Regular cardiac myocyte (primary cell): ENCODE data around the gene MCFD2. TPM values are rescaled to one million over a fixed set of nuclear protein-coding genes. Genes with fewer than 3 reads are reported as not detected.

Source experiments
- total RNA-seq: library from RNA; depleted of rRNA; stranded (reverse); fragments of >200 nt; gene quantifications from 2 replicates; pipeline ENCODE4 v1.2.3, GENCODE V29; 2014

Gene MCFD2
- total RNA-seq: 370 and 394 TPM in 2 replicates

GRCh38 chr2:46915281-46915810 lies at the start of gene MCFD2:
Gene MCFD2 (minus strand): TSS chr2:46915806. CDS start chr2:46909171, 6,635 bp downstream.

Other genes with a start within 250 kb of the MCFD2 start
- gene SOCS5, start 216.5 kb downstream of the MCFD2 start, total RNA-seq: 80.1 and 160 TPM in 2 replicates
- gene TTC7A, start 25.4 kb upstream of the MCFD2 start, total RNA-seq: 26.3 and 41.2 TPM in 2 replicates
- gene STPG4, start 239.5 kb upstream of the MCFD2 start, total RNA-seq: under 0.01 and 0.56 TPM in 2 replicates